ENCODE results near the gene TUT4.

Gene TUT4

DNA sequence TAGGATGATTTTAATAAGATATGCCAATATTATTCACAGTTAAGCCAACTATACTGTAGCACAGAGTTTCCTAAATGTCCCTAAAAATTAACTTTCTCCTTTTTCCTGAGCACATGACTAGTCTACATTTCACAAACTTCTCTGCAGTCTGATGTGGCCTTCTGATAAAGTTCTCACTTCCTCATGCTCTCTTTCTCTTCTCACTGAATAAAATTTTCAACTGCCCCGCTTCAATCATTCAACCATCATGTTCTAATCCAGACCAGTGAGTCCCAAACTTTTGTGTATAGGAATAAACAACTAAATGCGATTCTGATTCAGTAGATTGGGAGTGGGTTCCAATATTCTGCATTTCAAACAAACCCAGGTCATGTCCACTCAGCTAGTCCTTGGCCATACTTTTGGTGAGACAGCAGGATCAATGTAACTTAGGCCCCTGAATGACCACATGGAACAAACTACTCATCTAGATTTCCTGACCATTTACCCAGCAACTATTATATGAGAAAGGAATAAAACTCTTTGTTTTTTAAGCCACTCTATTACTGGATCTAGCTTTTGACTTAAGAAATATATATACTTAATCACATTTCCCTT, 20.1 kb downstream of the TUT4 start:
- no peak for DNase-seq

DNA sequence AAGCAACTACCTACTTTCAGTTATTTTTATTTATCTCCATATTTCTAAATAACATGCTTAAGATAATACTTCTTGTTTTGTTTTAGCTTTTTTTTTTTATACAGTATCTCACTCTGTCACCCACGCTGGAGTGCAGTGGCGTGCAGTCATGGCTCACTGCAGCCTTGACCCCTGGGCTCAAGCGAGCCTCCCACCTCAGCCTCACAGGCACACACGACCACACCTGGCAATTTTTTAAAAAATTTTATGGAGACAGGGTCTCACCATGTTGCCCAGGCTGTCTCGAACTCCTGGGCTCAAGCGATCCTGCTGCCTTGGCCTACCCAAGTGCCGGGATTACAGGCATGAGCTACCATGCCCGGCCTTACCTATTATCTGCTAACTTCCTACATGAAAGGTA, 20.6 kb downstream of the TUT4 start:
- DNase-seq, result no peak

DNA sequence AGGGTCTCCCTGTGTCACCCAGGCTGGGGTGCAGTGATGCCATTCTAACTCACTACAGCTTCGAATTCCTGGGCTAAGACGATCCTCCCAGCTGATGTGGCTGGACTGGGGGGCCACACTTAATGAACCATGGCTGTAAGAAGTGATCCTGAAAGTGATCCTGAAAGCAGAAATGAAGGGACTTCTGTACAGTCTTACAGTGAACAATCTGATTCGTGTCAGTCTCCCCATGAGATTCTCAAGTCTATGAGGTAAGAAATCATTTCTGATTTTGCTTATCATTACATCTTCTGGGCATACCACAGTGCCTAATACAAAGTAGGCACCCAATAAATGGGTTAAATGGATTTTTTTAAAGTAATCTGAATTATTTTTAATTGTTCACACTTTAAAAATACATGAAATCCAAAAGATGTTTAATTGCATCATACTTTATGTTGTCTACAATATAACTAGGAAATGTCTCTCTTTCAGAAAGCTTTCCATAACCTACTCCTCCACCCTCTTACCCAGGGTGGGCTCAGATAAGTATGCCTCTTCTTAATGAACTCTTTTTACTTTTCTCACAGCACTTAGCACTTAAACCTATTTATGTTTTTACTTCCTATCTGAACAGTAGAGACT, 21.5 kb downstream of the TUT4 start:
- DNase-seq, result no peak

DNA sequence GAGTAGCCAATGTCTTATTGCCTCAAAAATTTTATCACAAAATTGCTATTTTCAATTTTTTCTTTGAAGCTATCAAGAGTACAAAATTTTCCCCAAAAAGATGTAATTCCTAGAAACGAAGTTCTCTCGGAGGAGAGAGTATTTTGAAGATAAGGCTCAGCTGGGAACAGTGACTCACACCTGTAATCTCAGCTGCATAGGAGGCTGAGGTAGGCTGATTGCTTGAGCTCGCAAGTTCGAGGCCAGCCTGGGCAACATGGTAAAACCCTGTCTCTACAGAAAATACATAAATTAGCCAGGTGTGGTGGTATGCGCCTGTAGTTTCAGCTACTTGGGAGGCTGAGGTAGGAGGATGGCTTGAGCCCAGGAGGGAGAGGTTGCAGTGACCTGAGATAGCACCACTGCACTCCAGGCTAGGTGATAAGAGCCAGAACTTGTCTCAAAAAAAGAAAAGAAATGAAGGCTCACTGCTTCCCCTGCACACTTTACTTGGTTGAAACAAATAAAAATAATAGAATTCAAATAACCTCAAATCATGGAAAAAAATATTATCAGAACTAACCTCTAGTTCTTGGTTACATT, 22.2 kb downstream of the TUT4 start:
- no peak for DNase-seq

DNA sequence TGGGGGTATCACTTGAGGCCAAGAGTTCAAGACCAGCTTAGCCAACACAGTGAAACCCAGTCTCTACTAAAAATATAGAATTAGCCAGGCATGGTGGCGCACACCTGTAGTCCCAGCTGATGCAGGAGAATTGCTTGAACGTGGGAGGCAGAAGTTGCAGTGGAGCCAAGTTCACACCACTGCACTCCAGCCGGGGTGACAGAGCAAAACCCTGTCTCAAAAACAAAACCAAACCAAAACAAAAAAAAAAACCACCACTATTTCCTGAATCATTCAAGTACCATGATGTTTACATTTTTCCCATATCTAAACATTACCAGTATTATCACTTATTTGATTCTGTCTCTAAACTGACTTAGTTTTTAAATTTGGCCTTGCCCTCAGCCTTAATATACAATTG, 29.5 kb downstream of the TUT4 start:
- DNase-seq, result no peak

DNA sequence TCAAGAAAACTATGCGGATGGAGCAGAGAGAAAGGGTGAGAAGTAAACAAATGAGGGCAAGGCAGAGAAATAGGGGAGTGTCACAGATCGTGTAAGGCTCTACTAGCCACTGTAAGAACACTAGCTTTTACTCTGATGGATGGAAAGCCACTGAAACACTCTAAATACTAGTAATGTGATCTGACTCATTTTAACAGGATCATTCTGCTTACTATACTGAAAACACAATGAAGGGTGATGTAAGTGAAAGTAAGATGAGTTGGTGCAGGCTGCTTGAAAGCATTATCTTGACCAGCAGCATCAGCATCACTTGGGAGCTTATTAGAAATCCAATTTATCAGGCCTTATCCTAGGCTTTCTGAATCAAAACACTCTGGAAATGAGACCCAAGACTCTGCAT, 32.7 kb downstream of the TUT4 start:
- DNase-seq, result no peak

DNA sequence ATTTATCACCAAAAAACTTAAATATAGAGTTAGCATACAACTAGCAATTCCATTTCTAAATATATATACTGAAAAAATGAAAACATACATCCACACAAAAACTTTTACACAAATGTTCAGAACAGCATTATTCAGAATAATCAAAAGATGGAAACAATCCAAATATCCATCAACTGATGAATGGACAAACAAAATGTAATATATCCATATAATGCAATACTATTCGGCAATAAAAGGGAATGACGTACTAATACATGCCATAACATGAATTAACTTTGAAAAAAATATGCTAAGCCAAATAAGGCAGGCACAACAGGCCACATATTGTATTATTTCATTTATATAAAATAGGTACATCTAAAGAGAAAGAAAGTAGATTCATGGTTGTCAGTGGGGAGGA, 33.9 kb downstream of the TUT4 start:
- no peak for DNase-seq

DNA sequence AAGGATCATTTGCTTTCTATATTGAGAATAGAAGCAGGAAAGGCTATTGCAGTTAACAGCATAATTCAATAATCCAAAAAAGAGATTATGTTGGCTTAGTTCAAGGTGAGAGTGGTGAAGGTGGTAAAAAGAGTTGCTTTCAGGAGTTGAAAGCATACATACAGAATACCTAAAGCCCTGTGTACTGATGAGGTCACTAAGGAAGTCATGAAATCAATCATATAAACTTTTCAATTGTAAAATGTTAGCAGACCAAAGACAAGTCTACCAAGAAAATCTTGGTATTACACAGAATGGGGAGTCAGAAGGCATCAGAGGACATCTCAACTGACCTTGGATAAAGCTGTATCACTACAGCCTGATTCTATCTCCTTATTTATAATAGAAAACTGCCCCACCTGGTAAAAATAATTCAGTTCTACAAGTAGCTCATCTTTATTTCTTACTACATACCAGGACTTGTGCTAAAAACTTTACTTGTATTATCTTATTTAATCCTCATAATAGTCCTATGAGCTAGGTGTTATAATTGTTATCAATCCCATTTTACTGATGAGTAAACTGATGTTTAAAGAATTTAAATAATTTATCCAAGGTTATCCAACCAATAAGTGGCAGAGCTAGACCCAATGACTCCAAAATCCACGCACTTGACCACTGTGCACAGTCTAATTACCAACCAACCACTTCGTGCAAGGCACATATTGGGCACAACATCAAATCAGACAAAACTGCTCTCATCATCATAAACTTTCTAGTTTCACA, 40.9 kb downstream of the TUT4 start:
- DNase-seq, result no peak

DNA sequence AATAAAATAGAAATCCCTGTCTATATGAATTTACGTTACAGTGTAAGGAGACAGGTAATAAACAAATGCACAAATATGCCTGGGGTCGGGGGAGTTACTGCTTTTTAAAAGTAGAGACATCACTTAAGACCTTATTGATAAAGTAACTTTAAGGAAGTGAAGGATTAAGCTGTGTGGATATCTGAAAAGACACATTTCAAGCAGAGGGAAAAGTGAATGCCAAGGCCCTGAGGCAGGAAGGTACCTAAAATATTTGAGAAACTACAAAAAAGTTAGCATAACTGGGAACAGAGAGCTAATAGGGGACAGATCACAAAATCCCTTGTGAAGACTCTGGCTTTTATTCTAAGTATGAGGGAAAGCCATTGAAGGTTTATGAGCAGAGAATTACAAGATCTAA, 41.5 kb downstream of the TUT4 start:
- no peak for DNase-seq

DNA sequence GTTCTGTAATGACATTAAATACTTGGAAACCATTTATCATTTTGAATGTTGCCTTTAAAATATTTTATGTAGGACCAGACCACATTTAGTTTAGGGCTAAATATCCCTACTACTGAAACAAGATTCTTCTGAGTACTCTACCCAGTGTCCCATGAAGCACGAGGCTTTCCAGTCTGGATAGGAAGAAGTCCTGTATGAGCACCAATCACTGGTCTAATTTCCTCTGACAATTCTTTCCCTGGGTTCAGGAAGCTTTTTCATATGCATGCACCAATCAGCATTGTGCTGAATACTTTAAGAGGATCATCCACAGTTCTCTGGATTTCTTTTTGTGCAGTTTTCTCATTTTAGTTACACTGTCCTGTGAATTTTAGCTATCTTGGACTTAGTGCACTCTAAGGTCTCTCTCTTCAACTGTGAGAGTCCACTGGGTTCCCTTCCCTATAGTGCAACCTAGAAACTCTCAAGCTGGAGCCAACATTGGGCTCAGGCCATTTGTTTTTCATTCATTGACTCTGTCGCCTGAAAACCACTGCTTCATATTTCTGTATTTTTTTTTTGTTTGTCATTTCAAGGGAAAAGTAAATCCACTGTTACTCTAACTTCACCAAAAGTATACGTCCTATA, 45.9 kb downstream of the TUT4 start:
- no peak for DNase-seq

DNA sequence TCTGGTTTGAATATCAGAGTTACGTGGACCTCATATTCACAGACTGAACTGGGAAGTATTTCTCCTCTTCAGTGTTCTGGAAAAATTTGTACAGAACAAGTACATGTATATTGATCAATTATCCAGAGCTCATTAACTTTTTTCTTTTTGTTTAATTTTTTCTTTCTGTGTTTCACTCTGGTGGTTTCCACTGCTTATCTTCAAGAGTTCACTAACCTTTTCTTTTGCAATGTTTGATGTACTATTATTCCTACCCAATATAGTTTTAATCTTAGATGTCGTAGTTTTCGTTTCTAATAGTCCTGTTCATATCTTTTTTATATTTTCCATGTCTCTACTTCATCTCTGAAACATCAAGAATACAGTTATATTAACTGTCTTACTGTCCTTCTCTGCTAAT, 46.5 kb downstream of the TUT4 start:
- no peak for DNase-seq

DNA sequence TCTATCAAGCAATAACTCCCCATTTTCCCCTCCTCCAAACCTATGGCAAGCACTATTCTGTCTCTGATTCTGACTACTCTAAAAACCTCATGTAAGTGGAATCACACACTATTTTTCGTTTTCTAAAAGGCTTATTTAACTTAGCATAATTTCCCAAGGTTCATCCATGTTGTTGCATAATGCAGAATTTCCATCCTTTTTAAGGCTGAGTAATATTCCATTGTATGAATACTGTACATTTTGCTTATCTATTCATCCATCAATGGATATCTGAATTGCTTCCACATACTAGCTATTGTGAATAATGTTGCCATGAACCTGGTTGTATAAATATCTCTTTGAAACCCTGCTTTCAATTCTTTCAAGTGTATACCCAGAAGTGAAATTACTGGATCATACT, 48.2 kb downstream of the TUT4 start:
- no peak for DNase-seq

DNA sequence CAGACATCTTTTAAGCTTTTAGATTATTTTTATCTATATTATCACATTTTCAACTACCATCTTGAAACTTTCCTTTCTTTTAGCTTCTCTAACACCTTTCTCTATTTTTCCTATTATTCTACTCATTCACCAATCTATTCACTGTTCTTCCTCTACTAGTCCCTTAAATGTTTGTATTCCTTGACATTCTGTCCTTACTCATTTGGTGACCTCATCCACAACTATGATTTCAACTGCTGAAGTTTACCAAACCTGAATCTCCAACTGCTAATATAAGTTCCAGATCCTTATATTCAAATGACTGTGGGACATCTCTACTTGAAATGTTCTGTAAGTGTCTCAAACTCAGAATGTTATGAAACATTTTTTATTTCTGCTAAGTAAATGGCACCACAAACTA, 49.2 kb downstream of the TUT4 start:
- DNase-seq, result no peak

DNA sequence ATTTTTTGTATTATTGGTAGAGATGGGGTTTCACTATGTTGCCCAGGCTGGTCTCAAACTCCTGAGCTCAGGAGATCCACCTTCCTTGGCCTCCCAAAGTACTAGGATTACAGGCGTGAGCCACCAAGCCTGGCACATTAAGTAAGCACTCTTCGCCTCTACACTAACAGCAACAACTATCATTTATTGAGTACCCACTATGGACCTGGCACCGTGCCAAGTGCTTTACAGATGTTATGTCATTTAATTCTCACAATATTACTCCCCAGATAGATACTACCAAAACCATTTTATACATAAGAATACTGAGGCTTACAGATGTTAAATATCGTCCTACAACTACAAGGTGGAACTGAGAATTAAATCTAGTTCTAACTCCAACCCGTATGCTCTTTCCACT, 50.1 kb downstream of the TUT4 start:
- no peak for DNase-seq

DNA sequence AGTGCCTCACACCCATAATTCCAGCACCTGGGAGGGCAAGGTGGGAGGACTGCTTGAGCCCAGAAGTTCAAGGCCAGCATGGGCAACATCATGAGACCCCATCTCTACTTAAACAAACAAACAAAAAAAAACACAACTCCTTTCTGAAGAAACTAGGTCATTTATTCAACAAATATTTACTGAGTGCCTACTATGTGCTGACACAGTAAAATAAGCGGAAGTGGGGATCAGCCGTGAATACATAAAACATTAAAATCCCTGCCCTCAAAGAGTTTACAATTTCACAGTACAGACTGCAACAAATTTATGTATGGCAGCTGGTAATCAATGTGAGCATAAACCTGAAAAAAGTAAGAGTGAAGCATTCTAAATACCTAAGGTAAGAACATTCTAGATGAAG, 65.3 kb downstream of the TUT4 start:
- DNase-seq, result no peak

DNA sequence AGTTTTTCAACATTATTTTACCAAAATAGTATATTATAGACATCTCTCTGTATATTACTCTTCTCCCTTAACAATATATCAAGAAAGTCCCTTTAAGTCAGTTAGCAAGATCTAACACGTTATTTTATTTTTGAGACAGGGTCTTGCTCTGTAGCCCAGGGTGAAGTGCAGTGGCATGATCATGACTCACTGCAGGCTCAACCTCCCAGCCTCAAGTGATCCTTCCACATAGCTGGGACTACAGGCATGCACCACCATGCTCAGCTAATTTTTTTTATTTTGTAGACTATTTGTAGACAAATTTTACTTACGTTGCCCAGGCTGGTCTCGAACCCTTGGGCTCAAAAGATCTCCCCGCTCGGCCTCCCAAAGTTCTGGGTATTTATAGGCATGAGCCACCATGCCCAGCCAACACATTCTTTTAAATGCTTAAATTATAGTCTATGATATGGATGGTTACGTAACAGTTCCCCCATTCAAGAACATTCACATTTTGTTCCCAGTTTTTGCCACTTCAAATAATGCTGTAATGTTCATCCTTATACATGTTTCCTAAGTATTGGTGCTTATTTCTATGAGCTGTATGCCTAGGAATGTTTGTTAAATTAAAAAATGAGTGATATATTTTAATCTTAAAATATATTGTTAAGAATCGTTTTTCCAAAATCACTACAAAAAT, 70.4 kb downstream of the TUT4 start:
- no peak for DNase-seq

DNA sequence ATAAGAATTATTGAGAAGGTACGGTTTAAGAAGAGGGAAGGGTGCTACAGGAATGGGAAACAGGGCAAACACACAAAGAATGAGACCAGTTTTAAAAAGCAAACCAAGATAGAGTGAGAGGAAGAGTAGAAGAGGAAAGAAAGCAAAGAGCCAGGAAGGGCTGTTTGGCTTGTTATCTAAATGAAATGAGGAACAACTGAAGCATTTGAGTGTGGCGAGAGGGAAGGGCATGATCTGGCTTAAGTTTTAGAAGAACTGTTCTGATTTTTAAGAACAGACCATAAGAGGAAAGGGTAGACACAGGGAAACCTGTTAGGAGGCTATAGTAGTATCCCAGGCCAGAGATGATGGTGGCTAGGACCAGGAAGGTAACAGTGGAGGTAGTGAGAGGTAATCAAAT, 73.8 kb downstream of the TUT4 start:
- DNase-seq, result no peak

DNA sequence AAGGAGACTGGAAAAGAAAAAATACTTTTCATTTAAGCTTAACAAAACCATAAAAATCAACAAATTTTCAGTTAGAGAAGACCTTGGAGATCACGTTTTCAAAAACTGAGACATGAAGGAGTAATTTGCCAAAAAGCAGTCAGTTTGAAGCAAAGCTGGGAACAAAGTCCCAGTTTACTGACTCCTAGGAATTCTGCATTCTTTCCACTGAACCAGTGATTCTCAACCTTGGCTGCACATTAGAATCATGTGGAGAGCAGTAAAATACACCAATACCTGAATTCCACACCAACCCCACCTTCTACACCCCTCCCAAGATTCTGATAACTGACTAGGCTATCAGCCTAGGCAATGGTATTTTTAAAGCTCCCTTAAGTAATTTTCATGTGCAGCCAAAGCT, 75.0 kb downstream of the TUT4 start:
- no peak for DNase-seq

DNA sequence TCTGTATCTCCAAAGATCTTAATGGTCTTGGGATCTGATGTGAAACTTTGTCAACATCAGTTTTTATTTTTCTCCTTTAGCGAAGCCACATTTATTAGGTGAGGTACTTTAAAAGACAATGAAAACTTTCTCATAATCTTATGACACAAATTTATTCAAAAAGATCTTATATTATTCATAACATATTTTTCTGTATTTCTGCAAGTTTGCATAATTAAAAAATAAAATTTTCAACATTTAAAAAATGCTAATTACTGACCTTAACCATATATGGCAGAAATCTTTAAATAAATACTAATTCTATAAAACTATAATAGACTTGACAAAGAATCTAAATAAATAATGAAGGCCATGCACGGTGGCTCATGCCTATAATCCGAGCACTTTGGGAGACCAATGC, 75.9 kb downstream of the TUT4 start:
- DNase-seq, result no peak

DNA sequence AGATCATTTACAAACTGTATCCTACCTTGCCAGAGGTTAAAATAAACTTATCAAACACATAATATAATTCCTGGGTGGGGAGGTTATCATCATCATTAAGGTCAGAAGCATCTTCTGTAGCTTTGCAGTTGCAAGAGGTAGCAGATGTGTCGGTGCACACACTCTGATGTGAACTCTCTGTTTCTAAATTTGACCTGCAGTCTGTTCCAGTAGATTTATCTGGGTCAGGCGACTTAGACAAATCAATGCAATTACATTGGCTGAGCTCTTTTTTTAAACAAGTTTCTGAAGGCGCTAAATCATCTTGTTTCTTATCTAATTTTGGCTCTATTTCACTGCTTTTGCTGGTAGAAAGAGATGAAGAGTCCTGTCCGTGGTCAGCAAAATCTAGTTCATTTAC, 78.1 kb downstream of the TUT4 start:
- no peak for DNase-seq

DNA sequence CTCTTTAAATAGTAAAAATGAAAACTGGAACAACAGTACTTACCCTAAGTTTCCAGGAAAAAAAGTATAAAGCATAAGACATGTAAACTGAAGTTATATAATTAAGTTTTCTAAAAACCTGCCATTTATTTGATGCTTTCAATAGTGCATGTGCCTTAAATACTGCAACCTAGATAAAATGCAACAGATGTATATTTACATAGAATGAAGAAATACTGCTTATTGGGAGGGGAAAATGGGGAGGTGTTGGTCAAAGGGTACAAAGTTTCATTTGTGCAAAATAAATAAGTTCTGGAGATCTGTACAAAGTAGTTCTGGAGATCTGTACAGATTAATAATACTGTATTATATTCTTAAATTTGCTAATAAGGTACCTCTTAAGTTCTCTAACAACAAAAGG, 79.9 kb downstream of the TUT4 start:
- DNase-seq, result no peak

DNA sequence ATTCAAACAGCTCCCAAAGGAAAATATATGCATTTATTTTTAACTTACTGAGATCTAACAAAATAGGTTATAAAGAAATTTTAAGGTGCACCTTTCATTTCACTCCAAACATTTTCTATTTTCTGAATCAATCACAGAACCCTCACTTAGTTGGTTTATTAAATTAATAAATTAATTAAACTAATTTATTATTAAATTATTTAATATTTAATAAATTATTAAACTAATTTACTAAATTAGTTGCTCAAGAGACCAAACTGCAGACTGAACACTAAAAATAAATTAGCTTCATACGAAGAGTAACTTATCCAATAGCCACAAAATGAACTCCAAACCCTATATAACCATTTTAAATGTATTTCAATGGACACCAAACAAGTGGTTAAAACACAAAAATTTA, 80.5 kb downstream of the TUT4 start:
- no peak for DNase-seq

DNA sequence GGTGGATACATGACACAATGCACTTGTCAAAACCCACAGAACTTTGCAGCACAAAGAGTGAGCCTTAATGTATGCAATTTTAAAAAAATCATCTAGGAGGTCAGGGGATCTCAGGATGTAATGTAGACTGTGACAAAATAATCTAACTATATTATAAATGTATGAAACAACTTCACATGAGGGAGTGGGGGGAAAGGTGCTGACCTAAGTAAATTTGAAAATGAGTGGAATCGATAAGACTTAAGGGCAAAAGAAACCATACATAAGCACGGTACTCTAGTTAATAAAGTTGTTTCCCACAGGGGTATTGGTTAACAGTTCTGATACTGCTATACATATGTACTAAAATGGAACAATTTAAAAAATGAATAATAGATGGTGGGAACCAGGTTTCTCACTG, 83.8 kb downstream of the TUT4 start:
- DNase-seq, result no peak
